HepG2 (cell line): ENCODE data around the gene SNRNP200. TPM values are rescaled to one million over a fixed set of nuclear protein-coding genes. Genes with fewer than 3 reads are reported as not detected.

Experiments used
- ATF2 ChIP-seq: sonication (generic); formaldehyde crosslinking; IDR thresholded peaks from 2 replicates; pipeline ENCODE4 v1.4.0; 2020; ENCODE audit warnings: missing genetic modification reagents
- DPF2 ChIP-seq: sonication (generic); formaldehyde crosslinking; IDR thresholded peaks from 2 replicates; pipeline ENCODE4 v1.4.0; 2020; ENCODE audit warnings: mild to moderate bottlenecking, low read depth, missing genetic modification reagents, borderline replicate concordance
- DR1 ChIP-seq: sonication (generic); formaldehyde crosslinking; IDR thresholded peaks from 2 replicates; pipeline ENCODE4 v1.8.0; 2021; ENCODE audit warnings: mild to moderate bottlenecking, missing genetic modification reagents, inconsistent platforms
- HMGA1 ChIP-seq: sonication (generic); formaldehyde crosslinking; conservative IDR thresholded peaks from 2 replicates; pipeline ENCODE4 v1.4.0; 2020; ENCODE audit warnings: missing genetic modification reagents
- KDM4B ChIP-seq: sonication (generic); formaldehyde crosslinking; IDR thresholded peaks from 2 replicates; pipeline ENCODE4 v1.4.0; 2020; ENCODE audit warnings: missing genetic modification reagents
- LCORL ChIP-seq, 2 experiments: fragments of 450-650 bp in 1 of 2; sonication (generic) in 1 of 2; formaldehyde crosslinking in 1 of 2; IDR thresholded peaks; 2 replicates each; pipeline versions ENCODE4 v1.5.0 to v1.6.1; 2017 to 2020; ENCODE audit warnings: antibody characterized with exemption in 1 of 2, missing genetic modification reagents in 1 of 2
- MXD1 ChIP-seq: sonication (generic); formaldehyde crosslinking; IDR thresholded peaks from 2 replicates; pipeline ENCODE4 v1.4.0; 2020; ENCODE audit warnings: mild to moderate bottlenecking, missing genetic modification reagents
- NR2F1 ChIP-seq, 2 experiments: fragments of 450-650 bp in 1 of 2; formaldehyde crosslinking in 1 of 2; IDR thresholded peaks; 2 replicates each; pipeline versions ENCODE4 v1.5.0 to v1.6.1; 2016 to 2020; ENCODE audit warnings: mild to moderate bottlenecking in 1 of 2, missing compliant biosample characterization in 1 of 2, missing genetic modification reagents in 1 of 2, moderate library complexity in 1 of 2
- SMARCC2 ChIP-seq: fragments of 450-650 bp; IDR thresholded peaks from 2 replicates; pipeline ENCODE4 v1.6.1; 2017; ENCODE audit warnings: antibody characterized with exemption, mild to moderate bottlenecking
- SOX5 ChIP-seq: IDR thresholded peaks from 2 replicates; pipeline ENCODE4 v1.6.1; 2016; ENCODE audit warnings: borderline replicate concordance
- TP53 ChIP-seq: sonication (generic); formaldehyde crosslinking; conservative IDR thresholded peaks from 2 replicates; pipeline ENCODE4 v1.4.0; 2020; ENCODE audit warnings: missing genetic modification reagents
- ZBTB46 ChIP-seq: sonication (generic); formaldehyde crosslinking; IDR thresholded peaks from 2 replicates; pipeline ENCODE4 v1.4.0; 2020; ENCODE audit warnings: mild to moderate bottlenecking, missing genetic modification reagents, borderline replicate concordance
- ZFP37 ChIP-seq: sonication (generic); formaldehyde crosslinking; IDR thresholded peaks from 2 replicates; pipeline ENCODE4 v1.4.0; 2020; ENCODE audit warnings: missing genetic modification reagents, borderline replicate concordance
- ZNF17 ChIP-seq: sonication (generic); formaldehyde crosslinking; IDR thresholded peaks from 2 replicates; pipeline ENCODE4 v1.5.0; 2020; ENCODE audit warnings: mild to moderate bottlenecking, missing genetic modification reagents
- ZNF180 ChIP-seq: sonication (generic); formaldehyde crosslinking; IDR thresholded peaks from 2 replicates; pipeline ENCODE4 v1.4.0; 2020; ENCODE audit warnings: low read depth, missing genetic modification reagents, borderline replicate concordance
- ZNF30 ChIP-seq: sonication (generic); formaldehyde crosslinking; IDR thresholded peaks from 2 replicates; pipeline ENCODE4 v1.5.0; 2020; ENCODE audit warnings: mild to moderate bottlenecking, missing genetic modification reagents
- ZNF343 ChIP-seq: sonication (generic); formaldehyde crosslinking; IDR thresholded peaks from 2 replicates; pipeline ENCODE4 v1.4.0; 2020; ENCODE audit warnings: mild to moderate bottlenecking, missing genetic modification reagents
- ZNF563 ChIP-seq: sonication (generic); formaldehyde crosslinking; IDR thresholded peaks from 2 replicates; pipeline ENCODE4 v1.8.0; 2022; ENCODE audit warnings: mild to moderate bottlenecking, moderate library complexity, missing genetic modification reagents
- ZNF597 ChIP-seq: sonication (generic); formaldehyde crosslinking; IDR thresholded peaks from 2 replicates; pipeline ENCODE4 v1.5.0; 2020; ENCODE audit warnings: missing genetic modification reagents
- ZNF660 ChIP-seq: sonication (generic); formaldehyde crosslinking; IDR thresholded peaks from 2 replicates; pipeline ENCODE4 v1.5.1; 2020; ENCODE audit warnings: mild to moderate bottlenecking, low read depth, missing genetic modification reagents, borderline replicate concordance
- ZNF749 ChIP-seq: sonication (generic); formaldehyde crosslinking; IDR thresholded peaks from 2 replicates; pipeline ENCODE4 v1.8.0; 2022; ENCODE audit warnings: mild to moderate bottlenecking, missing genetic modification reagents, moderate library complexity, borderline replicate concordance
- ZNF800 ChIP-seq: sonication (generic); formaldehyde crosslinking; IDR thresholded peaks from 2 replicates; pipeline ENCODE4 v1.4.0; 2020; ENCODE audit warnings: missing genetic modification reagents
- polyA plus RNA-seq, 8 experiments: library from polyadenylated mRNA; depleted of rRNA in 3 of 8; stranded (reverse) in 7 of 8; unstranded in 1 of 8; fragments of >200 nt; fragmentation: Illumina TruSeq in 4 of 8; extraction: Trizol in 4 of 8; gene quantifications; 2 replicates each; pipeline versions ENCODE4 v1.2.1 to v1.2.3, GENCODE V29; 2011 to 2016; ENCODE audit warnings: low read depth in 4 of 8, missing spikeins in 1 of 8, mixed read lengths in 1 of 8; ENCODE audit not compliant: insufficient read depth in 1 of 8
- total RNA-seq, 5 experiments: library from RNA; depleted of rRNA; stranded (reverse); fragments of >200 nt; fragmentation: Illumina TruSeq; extraction: Trizol; gene quantifications; 2 replicates each; pipeline ENCODE4 v1.2.3, GENCODE V29; 2016; ENCODE audit warnings: low read depth in 1 of 5

SNRNP200 gene
- total and polyA plus RNA-seq, 2 of the 13 experiments (the other 11 are each of a cell fraction or from before 2014, with no cell fraction given) = 99.0 to 232 TPM

GRCh38 chr2:96265840-96266679 is 39.3 kb downstream of the SNRNP200 start, which contains the start of the genes CIAO1 and TMEM127 (continued):
- TF ChIP-seq SMARCC2 = no peak
- no peak for TF ChIP-seq TP53 (CRISPR knock-in tag)
- TF ChIP-seq ZNF343 (CRISPR knock-in tag) = peak; percentile 94
- peak; percentile 88 for TF ChIP-seq DR1 (CRISPR knock-in tag)
- TF ChIP-seq ZNF30 = peak; percentile 91; the same call in 1 of the 2 replicates
- TF ChIP-seq ZNF17 (CRISPR knock-in tag) = no peak
- TF ChIP-seq ZNF749 = no peak
- TF ChIP-seq ZNF800 (CRISPR knock-in tag) = peak; percentile 89; the same call in 1 of the 2 replicates
- no peak for TF ChIP-seq HMGA1 (CRISPR knock-in tag)
- no peak for TF ChIP-seq LCORL (IDR thresholded peaks at IDR 0.05)
- peak; percentile 97 for TF ChIP-seq LCORL (CRISPR knock-in tag; IDR thresholded peaks at IDR 0.05)
- no peak for TF ChIP-seq ZNF180 (CRISPR knock-in tag)
- TF ChIP-seq NR2F1 (CRISPR knock-in tag; IDR thresholded peaks at IDR 0.05) = peak in 1 of 2 experiments; percentile 43; a peak in 3 of 4 replicates
- TF ChIP-seq ZFP37 (CRISPR knock-in tag) = no peak
- TF ChIP-seq ZBTB46 (CRISPR knock-in tag) = peak; percentile 83; the same call in 1 of the 2 replicates
- peak; percentile 68; the same call in 1 of the 2 replicates for TF ChIP-seq KDM4B (CRISPR knock-in tag)
- no peak for TF ChIP-seq ZNF597 (CRISPR knock-in tag)
- no peak for TF ChIP-seq ZNF660 (CRISPR knock-in tag)
- peak; percentile 73 for TF ChIP-seq SOX5 (CRISPR knock-in tag)
- TF ChIP-seq ZNF563 = peak; percentile 5; the same call in 1 of the 2 replicates
- peak; percentile 94 for TF ChIP-seq MXD1
- TF ChIP-seq ATF2 = peak; percentile 85
- 0 out of 2 replicates have a peak, but pooled peaks have one; percentile 21 for TF ChIP-seq DPF2 (CRISPR knock-in tag)
